Ishikawa (cell line): ENCODE results near the gene SUCLG2.

Experiments
- CEBPB ChIP-seq: IDR thresholded peaks from 2 replicates; pipeline ENCODE4 v1.6.1; 2012
- CREB1 ChIP-seq: IDR thresholded peaks from 2 replicates; pipeline ENCODE4 v1.6.1; 2012; ENCODE audit warnings: low read depth
- EGR1 ChIP-seq: IDR thresholded peaks from 2 replicates; pipeline ENCODE4 v1.6.1; 2012
- EP300 ChIP-seq: IDR thresholded peaks from 2 replicates; pipeline ENCODE4 v1.6.1; 2012; ENCODE audit warnings: borderline replicate concordance
- FOXM1 ChIP-seq: IDR thresholded peaks from 2 replicates; pipeline ENCODE4 v1.6.1; 2012; ENCODE audit warnings: low read depth, borderline replicate concordance
- MAX ChIP-seq: IDR thresholded peaks from 2 replicates; pipeline ENCODE4 v1.6.1; 2012
- NFIC ChIP-seq: IDR thresholded peaks from 2 replicates; pipeline ENCODE4 v1.6.1; 2012
- RAD21 ChIP-seq: IDR thresholded peaks from 2 replicates; pipeline ENCODE4 v1.6.1; 2012; ENCODE audit warnings: low read depth
- REST ChIP-seq: IDR thresholded peaks from 2 replicates; pipeline ENCODE4 v1.6.1; 2012; ENCODE audit warnings: low read depth, mild to moderate bottlenecking
- TAF1 ChIP-seq: IDR thresholded peaks from 2 replicates; pipeline ENCODE4 v1.6.1; 2012; ENCODE audit warnings: low read depth, mild to moderate bottlenecking
- TCF12 ChIP-seq: IDR thresholded peaks from 2 replicates; pipeline ENCODE4 v1.6.1; 2012; ENCODE audit warnings: low read depth
- TEAD4 ChIP-seq: IDR thresholded peaks from 2 replicates; pipeline ENCODE4 v1.6.1; 2012
- USF1 ChIP-seq: IDR thresholded peaks from 2 replicates; pipeline ENCODE4 v1.6.1; 2012
- YY1 ChIP-seq: IDR thresholded peaks from 2 replicates; pipeline ENCODE4 v1.6.1; 2012; ENCODE audit warnings: low read depth
- ZBTB7A ChIP-seq: IDR thresholded peaks from 2 replicates; pipeline ENCODE4 v1.6.1; 2012; ENCODE audit warnings: low read depth

Gene SUCLG2

GRCh38 chr3:67685499-67685898, 31.1 kb upstream of the SUCLG2 start:
- no peak for TF ChIP-seq NFIC
- TF ChIP-seq RAD21: no peak
- no peak for TF ChIP-seq YY1
- TF ChIP-seq EP300: no peak
- no peak for TF ChIP-seq USF1
- TF ChIP-seq ZBTB7A: no peak
- TF ChIP-seq EGR1: no peak
- no peak for TF ChIP-seq TAF1
- TF ChIP-seq FOXM1: no peak
- TF ChIP-seq TCF12: no peak
- TF ChIP-seq REST: no peak
- no peak for TF ChIP-seq MAX
- TF ChIP-seq CEBPB: no peak
- no peak for TF ChIP-seq CREB1
- no peak for TF ChIP-seq TEAD4

- no peak for TF ChIP-seq MAX
- no peak for TF ChIP-seq EP300
- no peak for TF ChIP-seq TAF1
Measured at GRCh38 chr3:67684211-67684610, 29.8 kb upstream of the SUCLG2 start.

- TF ChIP-seq RAD21 (no peak), NFIC (no peak), ZBTB7A (no peak)
Measured at GRCh38 chr3:67683522-67683921, 29.1 kb upstream of the SUCLG2 start.

GRCh38 chr3:67678665-67679064, 24.3 kb upstream of the SUCLG2 start:
- TF ChIP-seq TAF1 (no peak), YY1 (no peak), TEAD4 (no peak), NFIC (no peak), EGR1 (no peak), FOXM1 (no peak), EP300 (no peak), CEBPB (no peak), TCF12 (no peak), MAX (no peak), REST (no peak), USF1 (no peak), ZBTB7A (no peak), RAD21 (no peak), CREB1 (no peak)

GRCh38 chr3:67674055-67674454, 19.6 kb upstream of the SUCLG2 start:
- no peak for TF ChIP-seq TEAD4
- TF ChIP-seq ZBTB7A: no peak
- TF ChIP-seq USF1: no peak
- no peak for TF ChIP-seq FOXM1
- no peak for TF ChIP-seq CEBPB
- TF ChIP-seq YY1: no peak
- no peak for TF ChIP-seq TCF12
- TF ChIP-seq RAD21: no peak
- no peak for TF ChIP-seq MAX

GRCh38 chr3:67662733-67663132, 8.3 kb upstream of the SUCLG2 start:
- TF ChIP-seq NFIC: no peak
- TF ChIP-seq ZBTB7A: no peak
